Measurements from ENCODE around the gene TCEAL9. TPM values are rescaled to one million over a fixed set of nuclear protein-coding genes. Genes with fewer than 3 reads are reported as not detected.
A peak's percentile ranks its signal among the peaks of the same experiment; 100 is the strongest.
"Not testable (repeated sequence)": the region's sequence is repeated elsewhere in the genome, so short reads cannot be mapped to it uniquely, and the experiment has no call there.

The TCEAL9 gene, protein sequence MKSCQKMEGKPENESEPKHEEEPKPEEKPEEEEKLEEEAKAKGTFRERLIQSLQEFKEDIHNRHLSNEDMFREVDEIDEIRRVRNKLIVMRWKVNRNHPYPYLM
- 40.8 and 43.8 TPM in 2 replicates for total RNA-seq (2014; rRNA removed; shearing (Covaris generic))
- polyA plus RNA-seq (2015; cell fraction: cytosol; rRNA removed): 86.0 and 99.3 TPM in 2 replicates
- 53.1 and 65.3 TPM in 2 replicates for polyA plus RNA-seq (2015; cell fraction: nucleus; rRNA removed)

- peak; percentile 71 for DNase-seq (ENCODE audit: low read depth)
These were observed at the start of gene TCEAL9 for GRCh38 chrX:103356130-103356798. TSS of gene TCEAL9 (plus strand) at chrX:103356506. CDS start at chrX:103357685, 1,179 bp downstream.

DNA sequence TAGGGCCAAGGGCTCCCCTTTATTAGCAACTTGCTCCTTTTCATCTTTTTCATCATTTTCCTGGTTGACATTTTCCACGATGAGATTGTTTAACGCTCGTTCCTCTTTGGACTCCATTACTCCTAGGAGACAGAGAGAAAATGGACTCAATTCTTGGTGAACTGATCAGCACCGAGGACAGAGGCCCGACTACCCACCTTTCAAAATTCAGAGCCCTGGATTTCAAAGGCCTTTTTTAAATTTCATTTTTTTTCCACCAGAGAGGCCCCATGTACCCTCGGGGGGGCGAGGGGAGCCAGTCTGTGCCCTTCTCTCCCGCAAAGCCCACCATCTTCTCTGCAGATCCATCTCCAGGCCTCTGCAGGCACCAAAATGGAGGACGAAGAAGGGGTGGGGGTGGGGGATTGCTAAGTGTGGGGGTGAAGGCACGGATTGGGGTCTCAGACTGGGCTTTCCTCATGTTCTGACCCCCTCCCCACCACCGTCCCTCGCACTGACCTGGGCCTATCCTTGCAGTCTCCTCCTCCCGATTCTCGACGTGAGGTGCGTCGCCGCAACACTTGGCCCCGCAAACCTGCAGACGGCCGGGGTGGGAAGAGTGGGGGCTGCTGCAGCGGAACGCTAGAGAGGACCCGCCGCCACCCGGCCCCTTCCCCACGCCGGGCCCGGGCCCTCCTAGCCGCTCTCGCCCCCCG is 46.3 kb upstream of the TCEAL9 start:
- no peak for DNase-seq (ENCODE audit: low read depth)

GRCh38 chrX:103310555-103311398 is 45.5 kb upstream of the TCEAL9 start, which contains the start of gene BEX2:
TSS of gene BEX2 (minus strand) at chrX:103310990. CDS start at chrX:103309976, 1,014 bp downstream.
- DNase-seq (ENCODE audit: low read depth): peak; percentile 51

GRCh38 chrX:103311399-103311780 is 44.9 kb upstream of the TCEAL9 start:
- no peak for DNase-seq (ENCODE audit: low read depth)

- DNase-seq (ENCODE audit: low read depth): no peak
These were observed 26.3 kb upstream of the TCEAL9 start, which contains the start of gene TCEAL7 for GRCh38 chrX:103329991-103330390. TSS of gene TCEAL7 (plus strand) at chrX:103330239. CDS start at chrX:103331404, 1,165 bp downstream.

- no peak for DNase-seq (ENCODE audit: low read depth)
These were observed 25.5 kb upstream of the TCEAL9 start for GRCh38 chrX:103330681-103331288.

DNA sequence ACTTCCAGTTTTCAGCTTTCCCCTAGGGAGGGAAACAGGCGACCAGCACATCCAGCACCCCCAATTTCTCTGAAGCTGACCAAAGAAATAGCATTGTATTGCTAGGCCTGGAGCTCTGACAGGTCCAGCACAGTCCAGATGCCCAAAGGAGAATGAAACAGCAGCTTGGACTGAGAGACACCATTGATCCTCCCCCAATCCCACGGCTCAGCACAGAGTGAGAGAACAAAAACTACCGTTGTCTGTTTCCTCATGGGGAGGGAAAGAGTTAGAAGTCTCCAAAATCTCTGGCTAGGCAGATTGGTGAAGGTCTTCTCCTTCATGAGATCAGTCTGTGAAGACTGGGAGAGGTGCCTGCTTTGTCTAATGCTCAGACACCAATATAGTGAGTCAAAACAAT is 17.6 kb upstream of the TCEAL9 start:
- DNase-seq (ENCODE audit: low read depth): no peak

- peak; percentile 27 for DNase-seq (ENCODE audit: low read depth)
These were observed 13.2 kb upstream of the TCEAL9 start for GRCh38 chrX:103343105-103343504.

GRCh38 chrX:103344606-103345005 is 11.7 kb upstream of the TCEAL9 start:
- no peak for DNase-seq (ENCODE audit: low read depth)

DNA sequence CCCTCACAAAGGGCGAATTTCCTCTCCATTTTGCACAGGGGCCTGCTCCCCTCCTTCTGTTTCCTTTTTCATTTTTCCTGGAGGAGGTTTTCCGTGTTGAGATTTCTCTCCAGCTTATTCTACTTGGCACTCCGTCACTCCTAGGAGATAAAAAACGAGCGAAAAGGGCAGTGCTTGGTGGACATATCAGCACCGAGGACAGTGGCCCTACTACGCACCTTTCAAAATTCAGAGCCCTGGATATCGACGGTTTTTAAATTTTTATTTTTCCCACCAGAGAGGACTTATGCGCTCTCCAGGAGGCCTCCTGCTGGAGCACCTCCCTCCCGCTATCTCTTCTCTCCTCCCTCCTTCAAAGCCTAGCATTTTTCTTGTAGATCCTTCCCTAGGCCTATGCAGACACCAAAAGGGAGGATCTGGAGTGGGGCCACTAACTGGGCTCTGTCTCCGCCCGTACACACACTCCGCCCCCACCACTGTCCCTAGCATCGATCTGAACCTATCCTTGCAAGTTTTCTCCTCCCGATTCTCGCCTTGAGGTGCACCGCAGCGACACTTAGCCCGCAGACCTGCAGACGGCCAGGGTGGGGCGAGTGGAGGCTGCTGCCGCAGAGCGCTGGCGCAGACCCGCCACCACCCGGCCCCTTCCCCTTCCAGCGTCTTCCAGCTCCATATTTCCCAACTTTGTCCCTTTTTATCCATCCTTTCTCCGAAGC is 8.5 kb upstream of the TCEAL9 start:
- DNase-seq (ENCODE audit: low read depth): no peak

GRCh38 chrX:103356858-103357257 is 552 bp downstream of the TCEAL9 start:
- no peak for DNase-seq (ENCODE audit: low read depth)

DNA sequence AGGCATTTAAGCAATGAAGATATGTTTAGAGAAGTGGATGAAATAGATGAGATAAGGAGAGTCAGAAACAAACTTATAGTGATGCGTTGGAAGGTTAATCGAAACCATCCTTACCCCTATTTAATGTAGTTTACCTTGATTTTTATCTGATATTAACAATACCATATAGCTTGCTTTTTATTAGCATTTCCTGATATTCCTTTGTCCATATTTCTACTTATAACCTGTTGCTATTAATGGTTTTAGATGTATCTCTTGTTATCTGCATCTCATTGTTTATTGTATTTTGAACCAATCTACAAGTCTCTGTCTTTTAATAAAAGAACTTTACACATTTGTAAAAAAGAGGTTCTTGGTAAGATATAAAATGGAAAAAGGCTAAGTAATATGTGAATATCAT is 1.6 kb downstream of the TCEAL9 start:
- no peak for DNase-seq (ENCODE audit: low read depth)

- not testable (repeated sequence) for DNase-seq (ENCODE audit: low read depth)
These were observed 3.3 kb downstream of the TCEAL9 start for GRCh38 chrX:103359605-103360004.

DNA sequence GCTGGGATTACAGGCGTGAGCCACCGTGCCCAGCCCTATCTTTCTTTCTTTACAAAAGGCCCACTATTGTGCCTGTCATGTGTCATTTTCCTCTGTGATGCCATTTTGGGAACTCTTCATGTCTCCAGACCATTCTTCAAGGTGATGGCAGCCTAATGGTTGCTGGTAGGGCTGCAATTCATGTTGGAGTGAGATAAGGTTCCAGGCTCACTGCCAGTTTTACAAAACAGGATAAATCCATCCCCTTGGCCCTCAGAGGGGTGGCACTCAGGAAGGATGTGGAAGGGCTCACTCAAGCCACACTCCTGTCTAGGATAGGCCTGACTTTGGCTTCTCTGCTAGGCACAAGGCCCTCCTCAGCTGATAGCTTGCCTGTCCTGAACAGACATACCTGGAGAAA is 3.8 kb downstream of the TCEAL9 start:
- DNase-seq (ENCODE audit: low read depth): peak; percentile 2

GRCh38 chrX:103360916-103361315 is 4.6 kb downstream of the TCEAL9 start:
- DNase-seq (ENCODE audit: low read depth): no peak

GRCh38 chrX:103361798-103362197 is 5.5 kb downstream of the TCEAL9 start:
- DNase-seq (ENCODE audit: low read depth): no peak

DNA sequence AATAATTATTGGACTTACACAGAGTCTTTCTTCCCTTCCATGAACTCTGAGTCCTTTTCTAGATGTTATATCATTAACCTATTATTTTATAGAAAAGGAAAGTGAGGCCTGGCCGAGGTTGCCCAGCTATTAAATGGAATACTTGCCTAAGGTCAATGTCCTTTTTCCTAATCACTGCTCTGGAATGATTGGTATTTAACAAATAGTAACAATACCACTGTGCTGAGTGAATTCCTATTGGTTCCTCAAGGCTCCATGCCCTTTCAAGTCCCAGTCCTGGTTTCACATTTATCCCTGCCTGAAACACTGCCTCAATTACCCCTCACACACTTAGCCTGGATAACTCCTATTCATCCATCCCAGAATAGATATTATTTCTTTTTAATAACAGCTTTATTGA is 6.2 kb downstream of the TCEAL9 start:
- peak; percentile 32 for DNase-seq (ENCODE audit: low read depth)

DNA sequence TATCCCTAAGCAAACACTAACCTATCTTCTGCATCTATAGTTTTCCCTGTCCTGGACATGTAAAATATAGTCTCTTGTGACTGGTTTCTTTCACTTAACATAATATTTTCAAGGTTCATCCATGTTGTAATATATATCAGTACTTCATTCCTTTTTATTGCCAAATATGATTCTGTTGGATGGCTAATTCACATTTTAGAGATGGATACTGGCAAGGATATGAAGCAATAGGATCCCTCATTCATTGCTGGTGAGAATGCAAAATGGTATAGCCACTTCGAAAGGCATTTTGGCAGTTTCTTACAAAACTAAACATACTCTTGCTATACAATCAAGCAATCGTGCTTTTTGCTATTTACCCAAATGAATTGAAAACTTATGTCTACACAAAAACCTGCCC is 6.7 kb downstream of the TCEAL9 start:
- no peak for DNase-seq (ENCODE audit: low read depth)

DNA sequence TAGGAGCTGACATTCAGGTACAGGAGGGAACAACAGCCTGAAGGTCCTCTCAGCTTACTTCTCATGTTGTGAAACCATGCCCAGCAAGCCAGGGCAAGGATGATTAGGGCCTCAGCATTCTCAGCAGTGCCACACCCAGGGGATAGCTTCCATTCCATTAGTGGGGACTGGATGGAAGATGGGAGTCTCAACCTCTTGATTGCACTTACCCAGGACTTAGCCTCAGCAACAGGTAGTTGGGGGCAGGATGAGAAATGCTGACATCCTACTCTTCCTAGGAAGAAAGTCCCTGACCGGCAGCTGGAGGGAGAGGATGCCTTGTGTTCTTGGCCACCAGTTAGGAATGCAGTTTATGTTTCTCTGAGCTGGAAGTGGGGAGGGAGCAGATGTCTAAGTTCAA is 11.2 kb downstream of the TCEAL9 start:
- DNase-seq (ENCODE audit: low read depth): no peak

- no peak for DNase-seq (ENCODE audit: low read depth)
These were observed 13.2 kb downstream of the TCEAL9 start for GRCh38 chrX:103369479-103369878.

Data from HT1080 (cell line).